Subcutaneous abdominal adipose tissue (tissue), 5 donors: Measurements from ENCODE around the gene FRMPD1.
"Not testable (repeated sequence)": the region's sequence is repeated elsewhere in the genome, so short reads cannot be mapped to it uniquely, and the experiment has no call there.

Experiments used
- H3K27ac ChIP-seq: one replicate; pipeline ENCODE4 v1.7.0; 2013; ENCODE audit warnings: low read depth, mild to moderate bottlenecking, inconsistent platforms, low read length, moderate library complexity
- H3K27me3 ChIP-seq, 5 donors: one replicate each; pipeline ENCODE4 v1.7.0; 2013; ENCODE audit warnings: low read length in 5 of 5, inconsistent platforms in 1 of 5; ENCODE audit not compliant: control insufficient read depth in 5 of 5, insufficient read depth in 4 of 5
- H3K36me3 ChIP-seq, 5 donors: one replicate each; pipeline ENCODE4 v1.7.0; 2013; ENCODE audit warnings: low read length in 5 of 5; ENCODE audit not compliant: control insufficient read depth in 5 of 5, insufficient read depth in 5 of 5
- H3K4me1 ChIP-seq, 5 donors: one replicate each; pipeline ENCODE4 v1.7.0; 2013; ENCODE audit warnings: low read length in 5 of 5, mild to moderate bottlenecking in 3 of 5, moderate library complexity in 1 of 5; ENCODE audit not compliant: control insufficient read depth in 5 of 5, insufficient read depth in 5 of 5
- H3K4me3 ChIP-seq, 5 donors: one replicate each; pipeline ENCODE4 v1.7.0; 2013; ENCODE audit warnings: low read length in 5 of 5, low read depth in 1 of 5
- H3K9ac ChIP-seq, 5 donors: one replicate each; pipeline ENCODE4 v1.7.0; 2013; ENCODE audit warnings: low read length in 5 of 5, mild to moderate bottlenecking in 4 of 5, moderate library complexity in 3 of 5
- H3K9me3 ChIP-seq, 5 donors: one replicate each; pipeline ENCODE4 v1.7.0; 2013; ENCODE audit warnings: low read length in 5 of 5; ENCODE audit not compliant: control insufficient read depth in 5 of 5
- donor health status: healthy.
- donor health status: healthy.
- donor health status: healthy.
- donor health status: healthy.
- donor health status: healthy.

FRMPD1 gene

GRCh38 chr9:37761511-37761910 is 110.8 kb downstream of the FRMPD1 start:
- no peaks in the 10 kb centered on the region for H3K4me1 ChIP-seq

GRCh38 chr9:37765263-37765662 is 114.5 kb downstream of the FRMPD1 start:
- H3K36me3 ChIP-seq: peaks cover under 1 to 16% (median 10%) of the 10 kb centered on the region in 5 donors
- not testable (repeated sequence) for H3K4me1 ChIP-seq, H3K27ac ChIP-seq, H3K9me3 ChIP-seq, H3K27me3 ChIP-seq, H3K9ac ChIP-seq, H3K4me3 ChIP-seq

More at GRCh38 chr9:37761511-37761910, 110.8 kb downstream of the FRMPD1 start:
- H3K9me3 ChIP-seq: no peaks in the 10 kb centered on the region
- no peak overlapping the region for H3K4me3 ChIP-seq
- H3K36me3 ChIP-seq: peaks cover 0 to 14% (median 4%) of the 10 kb centered on the region in 5 donors
- H3K27ac ChIP-seq: no peak overlapping the region
- no peaks in the 10 kb centered on the region for H3K27me3 ChIP-seq
- no peak overlapping the region for H3K9ac ChIP-seq

- peaks cover 4 to 37% (median 26%) of the 10 kb centered on the region in 5 donors for H3K36me3 ChIP-seq
- no peak overlapping the region for H3K9ac ChIP-seq
- no peaks in the 10 kb centered on the region for H3K9me3 ChIP-seq
These were observed 118.6 kb downstream of the FRMPD1 start for GRCh38 chr9:37769306-37769705.

DNA sequence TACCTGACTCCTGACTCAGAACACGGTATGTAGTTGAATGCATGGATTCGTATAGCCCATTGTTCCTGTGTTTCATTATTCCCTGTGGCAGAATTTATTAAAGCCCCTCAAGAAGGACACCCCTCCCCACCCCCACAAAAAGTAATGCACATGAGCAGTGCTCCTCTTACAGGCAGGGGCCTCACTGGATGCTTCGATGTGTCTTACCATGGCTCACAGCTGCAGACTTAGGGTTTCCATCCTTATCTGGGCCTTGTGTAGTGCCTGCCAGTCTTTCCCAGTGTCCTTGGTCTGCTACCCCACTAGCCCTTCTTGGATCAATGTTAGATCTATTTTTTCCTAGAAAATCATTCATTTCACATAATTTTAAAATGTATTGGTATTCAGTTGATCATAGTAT is 119.2 kb downstream of the FRMPD1 start:
- H3K9me3 ChIP-seq: no peaks in the 10 kb centered on the region
- no peak overlapping the region for H3K4me3 ChIP-seq
- H3K27ac ChIP-seq: no peak overlapping the region
- H3K4me1 ChIP-seq: no peaks in the 10 kb centered on the region
- H3K9ac ChIP-seq: no peak overlapping the region
- no peaks in the 10 kb centered on the region for H3K27me3 ChIP-seq
- peaks cover 4 to 36% (median 23%) of the 10 kb centered on the region in 5 donors for H3K36me3 ChIP-seq

More at GRCh38 chr9:37769306-37769705, 118.6 kb downstream of the FRMPD1 start:
- Histone ChIP-seq H3K4me3 (no peak overlapping the region), H3K27me3 (no peaks in the 10 kb centered on the region), H3K27ac (no peak overlapping the region), H3K4me1 (no peaks in the 10 kb centered on the region)

- peaks cover 22 to 86% (median 60%) of the 10 kb centered on the region in 5 donors for H3K36me3 ChIP-seq
- no peaks in the 10 kb centered on the region for H3K27me3 ChIP-seq
- no peak overlapping the region for H3K4me3 ChIP-seq
- no peaks in the 10 kb centered on the region for H3K9me3 ChIP-seq
- no peak overlapping the region for H3K27ac ChIP-seq
- H3K4me1 ChIP-seq: no peaks in the 10 kb centered on the region
- H3K9ac ChIP-seq: no peak overlapping the region
These were observed 124.6 kb downstream of the FRMPD1 start for GRCh38 chr9:37775216-37775919.

GRCh38 chr9:37776328-37776727 is 125.6 kb downstream of the FRMPD1 start:
- no peaks in the 10 kb centered on the region for H3K27me3 ChIP-seq
- no peak overlapping the region for H3K9ac ChIP-seq
- no peak overlapping the region for H3K27ac ChIP-seq
- H3K4me1 ChIP-seq: no peaks in the 10 kb centered on the region
- peaks cover 30 to 88% (median 63%) of the 10 kb centered on the region in 5 donors for H3K36me3 ChIP-seq
- no peaks in the 10 kb centered on the region for H3K9me3 ChIP-seq
- no peak overlapping the region for H3K4me3 ChIP-seq

DNA sequence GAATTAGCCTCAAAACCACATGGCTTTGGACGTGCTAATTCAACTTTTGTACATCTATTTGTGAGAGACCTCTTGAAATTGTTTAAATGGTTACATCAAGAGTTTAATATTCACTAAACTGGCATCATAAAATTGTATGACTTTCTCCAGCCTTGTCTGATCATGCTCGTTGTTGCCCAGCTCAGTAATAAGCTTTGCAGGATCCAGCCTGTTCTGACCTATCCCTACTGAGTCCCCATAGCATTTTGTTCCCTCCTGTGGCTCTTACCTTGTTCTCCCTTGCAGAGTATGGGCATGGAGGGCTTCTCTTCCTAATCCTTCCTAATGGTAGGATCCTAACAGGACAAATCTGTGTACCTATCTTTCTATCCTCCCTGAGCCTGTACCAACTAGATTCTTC is 127.8 kb downstream of the FRMPD1 start:
- Histone ChIP-seq H3K36me3 (peaks cover 52 to 93% (median 74%) of the 10 kb centered on the region in 5 donors), H3K4me1 (peaks cover 0 to 10% (median 6%) of the 10 kb centered on the region in 5 donors), H3K27me3 (no peaks in the 10 kb centered on the region), H3K9ac (no peak overlapping the region), H3K4me3 (no peak overlapping the region), H3K27ac (no peak overlapping the region), H3K9me3 (no peaks in the 10 kb centered on the region)

GRCh38 chr9:37784291-37784615 is 133.5 kb downstream of the FRMPD1 start:
- Histone ChIP-seq H3K27me3 (peaks cover 0 to 2% (median 0%) of the 10 kb centered on the region in 5 donors), H3K36me3 (peaks cover 35 to 43% (median 40%) of the 10 kb centered on the region in 5 donors), H3K27ac (peak overlapping the region; percentile 60), H3K9me3 (no peaks in the 10 kb centered on the region), H3K9ac (peak overlapping the region; percentile 77 to 94 (median 81)), H3K4me3 (peak overlapping the region; percentile 93 to 99 (median 94)), H3K4me1 (peaks cover 5 to 29% (median 23%) of the 10 kb centered on the region in 5 donors)

- H3K9ac ChIP-seq: peak within 1 kb of the TSS; percentile 77 to 94 (median 81)
- H3K27ac ChIP-seq: peak within 1 kb of the TSS; percentile 60
- H3K36me3 ChIP-seq: peaks cover 29 to 37% (median 34%) of the 10 kb centered on the region in 5 donors
- peak within 1 kb of the TSS; percentile 93 to 99 (median 94) for H3K4me3 ChIP-seq
- no peaks in the 10 kb centered on the region for H3K9me3 ChIP-seq
- peaks cover 0 to 2% (median 0%) of the 10 kb centered on the region in 5 donors for H3K27me3 ChIP-seq
- H3K4me1 ChIP-seq: peaks cover 5 to 29% (median 23%) of the 10 kb centered on the region in 5 donors
These were observed 134.1 kb downstream of the FRMPD1 start, which contains the start of gene EXOSC3 for GRCh38 chr9:37784616-37785483. TSS of gene EXOSC3 (minus strand) at chr9:37785064. CDS start at chr9:37785044, 20 bp downstream.

- H3K27me3 ChIP-seq: peaks cover 0 to 2% (median 0%) of the 10 kb centered on the region in 5 donors
- H3K4me1 ChIP-seq: peaks cover 5 to 29% (median 23%) of the 10 kb centered on the region in 5 donors
- H3K9ac ChIP-seq: no peak overlapping the region
- no peak overlapping the region for H3K4me3 ChIP-seq
- H3K27ac ChIP-seq: no peak overlapping the region
- no peaks in the 10 kb centered on the region for H3K9me3 ChIP-seq
- peaks cover 11 to 19% (median 14%) of the 10 kb centered on the region in 5 donors for H3K36me3 ChIP-seq
These were observed 136.3 kb downstream of the FRMPD1 start for GRCh38 chr9:37787059-37787458.
